Measurements from ENCODE around the gene RNGTT.

DNA sequence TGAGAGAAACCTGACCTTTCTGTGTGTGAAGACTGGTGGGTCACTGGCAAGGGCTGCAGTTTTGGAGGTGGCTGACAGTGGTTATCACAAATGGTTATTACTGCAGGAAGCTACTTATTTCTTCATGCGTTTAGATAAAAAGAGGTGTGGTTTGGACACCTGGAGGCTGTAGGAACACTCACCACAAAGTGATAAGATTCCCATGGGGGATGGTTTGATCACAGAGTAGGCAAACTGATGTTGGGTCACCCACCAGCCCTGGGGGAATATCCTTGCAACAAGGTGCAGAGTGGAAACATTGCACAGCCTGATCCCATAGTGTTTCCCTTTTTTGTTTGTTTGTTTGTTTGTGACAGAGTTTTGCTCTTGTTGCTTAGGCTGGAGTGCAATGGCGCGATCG is 33.9 kb upstream of the RNGTT start:
- TF ChIP-seq, protein P1, sequence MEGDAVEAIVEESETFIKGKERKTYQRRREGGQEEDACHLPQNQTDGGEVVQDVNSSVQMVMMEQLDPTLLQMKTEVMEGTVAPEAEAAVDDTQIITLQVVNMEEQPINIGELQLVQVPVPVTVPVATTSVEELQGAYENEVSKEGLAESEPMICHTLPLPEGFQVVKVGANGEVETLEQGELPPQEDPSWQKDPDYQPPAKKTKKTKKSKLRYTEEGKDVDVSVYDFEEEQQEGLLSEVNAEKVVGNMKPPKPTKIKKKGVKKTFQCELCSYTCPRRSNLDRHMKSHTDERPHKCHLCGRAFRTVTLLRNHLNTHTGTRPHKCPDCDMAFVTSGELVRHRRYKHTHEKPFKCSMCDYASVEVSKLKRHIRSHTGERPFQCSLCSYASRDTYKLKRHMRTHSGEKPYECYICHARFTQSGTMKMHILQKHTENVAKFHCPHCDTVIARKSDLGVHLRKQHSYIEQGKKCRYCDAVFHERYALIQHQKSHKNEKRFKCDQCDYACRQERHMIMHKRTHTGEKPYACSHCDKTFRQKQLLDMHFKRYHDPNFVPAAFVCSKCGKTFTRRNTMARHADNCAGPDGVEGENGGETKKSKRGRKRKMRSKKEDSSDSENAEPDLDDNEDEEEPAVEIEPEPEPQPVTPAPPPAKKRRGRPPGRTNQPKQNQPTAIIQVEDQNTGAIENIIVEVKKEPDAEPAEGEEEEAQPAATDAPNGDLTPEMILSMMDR (conservative IDR thresholded peaks at IDR 0.05; ENCODE audit: low read depth, low read length), result no peak
- TF ChIP-seq EZH2phosphoT487 (IDR thresholded peaks at IDR 0.05; ENCODE audit: borderline replicate concordance, low read length), result no peak

Measured in PC-3 (cell line).